Measurements from ENCODE around the gene SDC1.

The SDC1 gene

GRCh38 chr2:20168727-20169696 is 55.9 kb downstream of the SDC1 start:
- H3K27me3 Mint-ChIP-seq, result peaks cover 7% of the 10 kb centered on the region

DNA sequence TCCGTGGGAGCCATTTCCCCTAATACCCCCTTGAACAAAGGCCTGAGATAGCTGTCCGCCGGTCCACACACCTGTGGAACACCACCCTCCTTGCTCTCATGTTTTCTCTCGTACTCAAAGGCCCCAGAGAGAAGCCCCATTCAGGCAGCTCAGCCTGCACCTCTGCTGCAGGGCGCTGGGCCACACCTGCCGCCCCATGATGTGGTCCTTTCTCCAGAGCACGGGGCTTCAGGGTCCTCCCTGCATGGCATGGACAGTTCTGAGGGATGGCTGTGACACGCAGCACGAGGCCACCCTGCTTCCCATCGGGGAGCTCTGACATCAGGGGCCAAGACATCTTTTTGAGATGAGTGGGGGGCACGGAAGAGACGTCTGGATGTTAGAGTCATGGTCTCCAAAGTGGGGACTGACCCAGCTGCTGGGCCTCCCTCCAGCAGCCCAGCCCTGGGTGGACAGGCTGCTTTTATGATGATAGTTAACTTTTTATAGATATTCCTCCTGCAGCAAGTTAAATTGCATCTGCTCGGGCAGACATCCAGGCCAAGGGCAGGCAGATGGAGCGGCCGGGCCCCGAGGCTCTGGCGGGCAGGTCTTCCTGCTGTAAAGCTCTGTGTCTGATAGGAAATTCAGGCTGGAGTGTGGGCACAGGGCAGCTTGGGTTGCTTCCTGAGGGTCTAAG is 56.7 kb downstream of the SDC1 start:
- Mint-ChIP-seq H3K9me3 (no peaks in the 10 kb centered on the region), H3K4me1 (no peaks in the 10 kb centered on the region), H3K36me3 (no peaks in the 10 kb centered on the region), H3K27ac (no peak overlapping the region), H3K4me3 (no peak overlapping the region), H3K27me3 (peaks cover 7% of the 10 kb centered on the region)
- no peak for ATAC-seq

More at GRCh38 chr2:20168727-20169696, 55.9 kb downstream of the SDC1 start:
- no peaks in the 10 kb centered on the region for H3K4me1 Mint-ChIP-seq
- no peaks in the 10 kb centered on the region for H3K36me3 Mint-ChIP-seq
- H3K9me3 Mint-ChIP-seq, result no peaks in the 10 kb centered on the region
- H3K27ac Mint-ChIP-seq, result no peak overlapping the region
- no peak overlapping the region for H3K4me3 Mint-ChIP-seq
- ATAC-seq, result no peak

DNA sequence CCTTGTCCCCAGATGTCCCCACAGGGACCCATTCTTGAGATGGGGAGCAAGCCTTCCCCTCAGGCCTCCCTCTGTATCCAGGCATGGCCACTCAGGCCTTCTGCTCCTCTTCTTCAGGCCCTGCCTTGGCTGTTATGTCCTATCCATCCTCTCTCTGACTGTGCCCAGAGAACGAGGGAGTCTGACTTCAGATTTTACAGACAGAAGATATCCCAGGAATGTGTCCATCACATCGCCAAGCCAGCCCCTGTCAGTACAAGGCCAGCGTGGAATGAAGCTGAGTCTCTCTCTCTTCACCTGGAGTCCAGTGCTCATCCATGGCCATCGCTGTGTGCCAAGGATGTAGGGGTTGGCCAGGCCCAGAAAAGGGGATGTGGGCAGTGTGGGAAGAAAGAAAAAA is 57.6 kb downstream of the SDC1 start:
- no peaks in the 10 kb centered on the region for H3K9me3 Mint-ChIP-seq
- H3K27me3 Mint-ChIP-seq, result peaks cover 11% of the 10 kb centered on the region
- no peaks in the 10 kb centered on the region for H3K36me3 Mint-ChIP-seq
- H3K27ac Mint-ChIP-seq, result no peak overlapping the region
- no peaks in the 10 kb centered on the region for H3K4me1 Mint-ChIP-seq
- no peak for ATAC-seq
- H3K4me3 Mint-ChIP-seq, result no peak overlapping the region

- H3K4me1 Mint-ChIP-seq, result no peaks in the 10 kb centered on the region
- no peaks in the 10 kb centered on the region for H3K36me3 Mint-ChIP-seq
- no peak overlapping the region for H3K4me3 Mint-ChIP-seq
- no peaks in the 10 kb centered on the region for H3K9me3 Mint-ChIP-seq
- peaks cover 15% of the 10 kb centered on the region for H3K27me3 Mint-ChIP-seq
- no peak overlapping the region for H3K27ac Mint-ChIP-seq
- ATAC-seq, result no peak
Measured at GRCh38 chr2:20165677-20166509, 59.0 kb downstream of the SDC1 start.

- ATAC-seq, result no peak
- H3K4me3 Mint-ChIP-seq, result no peak overlapping the region
- H3K36me3 Mint-ChIP-seq, result no peaks in the 10 kb centered on the region
- no peak overlapping the region for H3K27ac Mint-ChIP-seq
- H3K9me3 Mint-ChIP-seq, result peaks cover 2% of the 10 kb centered on the region
- no peaks in the 10 kb centered on the region for H3K4me1 Mint-ChIP-seq
- H3K27me3 Mint-ChIP-seq, result peaks cover 17% of the 10 kb centered on the region
Measured at GRCh38 chr2:20164734-20165478, 60.0 kb downstream of the SDC1 start.

GRCh38 chr2:20164061-20164733 is 60.7 kb downstream of the SDC1 start:
- ATAC-seq, result no peak
- Mint-ChIP-seq H3K27ac (no peak overlapping the region), H3K27me3 (peaks cover 24% of the 10 kb centered on the region), H3K36me3 (no peaks in the 10 kb centered on the region), H3K4me3 (no peak overlapping the region), H3K9me3 (peaks cover 7% of the 10 kb centered on the region), H3K4me1 (no peaks in the 10 kb centered on the region)

GRCh38 chr2:20159411-20160070 is 65.4 kb downstream of the SDC1 start:
- no peak for ATAC-seq
- Mint-ChIP-seq H3K27ac (no peak overlapping the region), H3K4me1 (no peaks in the 10 kb centered on the region), H3K9me3 (peaks cover 7% of the 10 kb centered on the region), H3K36me3 (no peaks in the 10 kb centered on the region), H3K4me3 (no peak overlapping the region), H3K27me3 (peaks cover 30% of the 10 kb centered on the region)

DNA sequence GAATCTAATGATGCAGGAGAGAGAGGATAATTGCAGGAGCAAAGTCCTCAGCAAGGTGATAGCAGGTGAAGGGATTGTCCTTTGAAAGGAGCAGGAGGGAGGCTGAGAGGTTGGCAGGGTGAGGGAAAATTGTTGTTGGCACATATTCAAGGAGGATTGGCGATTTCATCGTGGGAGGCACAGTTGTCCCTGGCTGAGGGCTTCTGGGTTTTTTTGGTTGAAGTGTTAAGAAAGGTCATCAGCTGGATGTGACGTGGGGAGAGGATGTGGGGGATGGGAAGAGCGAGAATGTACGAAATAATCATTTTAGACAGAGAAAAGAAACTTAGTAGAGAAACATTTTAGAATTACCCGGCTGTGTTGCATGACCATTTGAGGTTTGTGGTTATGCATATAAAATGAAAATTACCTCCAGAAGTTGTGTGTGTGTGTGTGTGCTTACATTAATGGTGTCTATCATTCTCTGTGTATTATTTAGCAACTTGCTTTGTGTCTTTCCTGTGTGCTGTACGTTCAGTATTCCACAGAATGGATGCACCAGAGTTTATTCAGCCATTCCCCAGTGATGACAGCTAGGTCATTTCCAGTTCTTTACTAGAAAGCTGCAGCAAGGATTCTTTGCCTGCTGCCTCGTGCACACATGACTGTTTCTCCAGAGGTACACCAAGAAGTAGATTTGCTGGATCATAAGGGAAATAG is 67.6 kb downstream of the SDC1 start:
- H3K4me3 Mint-ChIP-seq, result no peak overlapping the region
- no peaks in the 10 kb centered on the region for H3K4me1 Mint-ChIP-seq

GRCh38 chr2:20156836-20157192 is 68.1 kb downstream of the SDC1 start:
- H3K36me3 Mint-ChIP-seq, result no peaks in the 10 kb centered on the region
- peaks cover 7% of the 10 kb centered on the region for H3K9me3 Mint-ChIP-seq
- H3K27me3 Mint-ChIP-seq, result peaks cover 44% of the 10 kb centered on the region
- no peak for ATAC-seq
- no peaks in the 10 kb centered on the region for H3K4me1 Mint-ChIP-seq
- H3K27ac Mint-ChIP-seq, result no peak overlapping the region
- no peak overlapping the region for H3K4me3 Mint-ChIP-seq

More for the DNA sequence above, 67.6 kb downstream of the SDC1 start:
- H3K36me3 Mint-ChIP-seq, result no peaks in the 10 kb centered on the region
- no peak for ATAC-seq
- peaks cover 7% of the 10 kb centered on the region for H3K9me3 Mint-ChIP-seq
- peaks cover 48% of the 10 kb centered on the region for H3K27me3 Mint-ChIP-seq
- H3K27ac Mint-ChIP-seq, result no peak overlapping the region

DNA sequence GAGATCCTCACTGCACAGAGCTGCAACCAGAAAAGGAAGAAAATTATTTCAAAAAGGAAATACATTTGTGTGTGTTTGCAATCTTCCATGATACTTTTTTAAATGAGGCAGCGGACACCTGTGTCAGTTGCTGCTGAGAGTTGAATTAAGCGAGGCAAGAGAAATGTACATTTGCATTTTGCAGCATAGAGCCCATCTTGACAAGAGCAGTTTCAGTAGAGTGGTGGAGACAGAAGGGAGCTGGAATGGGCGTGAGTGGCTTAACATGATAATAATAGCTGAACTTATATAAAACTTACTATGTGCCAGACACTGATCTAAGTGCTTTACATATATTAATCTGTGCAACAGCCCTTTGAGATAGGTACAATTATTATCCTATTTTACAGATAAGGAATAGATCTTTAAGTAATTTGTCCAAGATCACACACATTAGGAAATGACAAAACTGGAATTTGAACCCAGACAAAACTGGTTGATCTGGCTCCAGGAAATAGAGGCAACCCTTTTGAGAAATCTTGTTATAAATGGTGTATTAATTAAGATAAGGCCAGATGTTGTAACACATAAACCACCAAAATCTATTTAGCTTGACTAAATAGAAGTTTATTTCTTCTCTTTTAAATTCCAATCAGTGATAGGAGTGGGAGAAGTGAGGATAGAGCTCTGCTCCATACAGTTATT is 68.7 kb downstream of the SDC1 start:
- Mint-ChIP-seq H3K4me1 (no peaks in the 10 kb centered on the region), H3K36me3 (no peaks in the 10 kb centered on the region), H3K27me3 (peaks cover 46% of the 10 kb centered on the region)

DNA sequence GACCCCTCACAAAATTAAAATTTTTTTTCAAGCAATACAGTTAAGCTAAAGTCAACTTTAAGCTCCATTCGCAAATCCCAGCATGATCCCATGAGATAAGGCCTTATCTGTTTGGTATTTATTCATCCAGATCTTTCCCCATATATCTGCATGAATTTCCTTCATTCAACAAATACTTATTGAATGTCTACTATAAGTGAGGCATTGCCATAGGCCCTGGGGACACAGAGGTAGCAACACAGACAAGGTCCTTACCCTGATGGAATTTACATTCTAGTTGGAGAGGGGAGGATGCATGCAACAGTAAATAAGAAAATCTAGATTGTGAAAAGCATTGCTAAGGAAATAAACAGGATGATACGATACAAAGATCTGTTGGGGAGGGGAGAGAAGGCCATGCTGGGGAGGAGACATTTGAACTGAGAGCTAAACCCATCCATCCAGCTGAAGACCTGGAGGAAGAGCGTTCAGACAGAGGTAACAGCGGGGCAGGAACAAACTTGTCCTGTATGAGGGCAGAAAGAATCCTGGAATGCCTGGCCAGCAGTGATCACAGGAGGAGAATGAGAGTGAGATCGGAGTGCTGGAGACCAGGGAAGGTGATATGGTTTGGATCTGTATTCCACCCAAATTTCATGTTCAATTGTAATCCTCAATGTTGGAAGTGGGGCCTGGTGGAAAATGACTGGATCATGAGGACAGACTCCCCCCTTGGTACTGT is 71.6 kb downstream of the SDC1 start:
- Mint-ChIP-seq H3K36me3 (no peaks in the 10 kb centered on the region), H3K27me3 (peaks cover 57% of the 10 kb centered on the region), H3K4me1 (peaks cover 7% of the 10 kb centered on the region), H3K9me3 (no peaks in the 10 kb centered on the region), H3K4me3 (no peak overlapping the region), H3K27ac (no peak overlapping the region)
- ATAC-seq, result no peak

More for the DNA sequence above, 68.7 kb downstream of the SDC1 start:
- ATAC-seq, result no peak
- Mint-ChIP-seq H3K9me3 (peaks cover 7% of the 10 kb centered on the region), H3K4me3 (no peak overlapping the region), H3K27ac (no peak overlapping the region)

DNA sequence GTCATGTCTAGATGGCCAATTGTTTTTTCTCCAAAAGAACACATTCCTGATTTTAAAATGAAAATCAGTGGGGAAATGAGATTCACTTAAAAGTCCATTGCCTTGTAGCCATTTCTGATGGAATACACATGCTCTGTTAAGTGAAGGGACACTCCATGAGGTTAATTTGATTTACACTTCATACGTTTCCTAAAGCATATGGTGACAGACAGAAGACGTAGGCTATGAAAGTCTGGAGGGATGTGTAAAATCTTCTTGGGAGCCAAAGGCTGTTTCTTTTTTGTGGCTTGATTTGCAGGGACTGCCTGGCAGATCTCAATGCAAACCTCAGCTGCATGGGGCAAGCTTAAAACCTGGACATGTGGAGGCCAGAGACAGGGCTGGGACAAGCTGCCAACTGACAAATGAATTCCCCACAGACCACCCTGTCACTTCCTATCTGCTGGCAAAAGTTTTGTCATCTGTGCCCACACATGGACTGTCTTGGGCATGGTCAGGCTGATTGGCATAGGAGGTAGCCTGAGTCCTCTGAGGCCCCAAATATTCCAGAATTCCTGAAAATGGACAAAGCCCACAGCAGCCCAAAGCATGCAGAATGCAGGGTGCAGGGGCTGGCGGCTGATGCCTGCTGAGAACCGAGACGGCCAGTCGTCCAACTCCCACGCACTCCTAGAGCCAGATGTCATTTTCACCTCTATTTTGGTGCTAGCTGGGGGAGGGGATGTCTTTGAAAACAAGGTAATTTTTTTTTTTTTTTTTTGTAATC is 73.9 kb downstream of the SDC1 start:
- Mint-ChIP-seq H3K27ac (no peak overlapping the region), H3K4me3 (no peak overlapping the region), H3K4me1 (peaks cover 18% of the 10 kb centered on the region), H3K36me3 (no peaks in the 10 kb centered on the region), H3K27me3 (peaks cover 76% of the 10 kb centered on the region), H3K9me3 (peaks cover 2% of the 10 kb centered on the region)
- ATAC-seq, result no peak

Data from stimulated activated memory B cell treated with anti-CD40 and anti-IgM and Interleukin-4, amounts not matched to agents 10 μg/mL and 1 μg/mL and 100 μg/mL, for 72 hours (primary cell).